Caco-2 (cell line): ENCODE data around the gene SLC6A6. TPM values are rescaled to one million over a fixed set of nuclear protein-coding genes. Genes with fewer than 3 reads are reported as not detected.

Source experiments
- BruUV-seq: library from RNA; stranded (reverse); fragments of 400-500 nt; replicated peaks from 2 replicates; lab custom pipeline; 2021; lab: Mats Ljungman, UMichigan
- CTCF ChIA-PET: fragments of 300-600 bp; sonication (Branson Sonifier 250); formaldehyde crosslinking; loops from one replicate; lab custom pipeline; 2022; ENCODE audit warnings: antibody characterized with exemption; lab: Charles Lee
- POLR2A ChIA-PET: fragments of 300-600 bp; sonication (Branson Sonifier 250); formaldehyde crosslinking; loops from one replicate; lab custom pipeline; 2022; ENCODE audit warnings: antibody characterized with exemption; lab: Charles Lee
- DNase-seq, 2 experiments: peaks; one replicate each; pipeline versions ENCODE4 v3.0.0 to v3.0.0-alpha.2; 2020 to 2022
- H3K27me3 ChIP-seq: replicated peaks from 2 replicates; pipeline ENCODE4 v1.6.0; 2011; ENCODE audit warnings: low read length; ENCODE audit not compliant: control insufficient read depth, insufficient read depth
- H3K36me3 ChIP-seq: 2 replicates; pipeline ENCODE4 v1.5.1; 2011; ENCODE audit warnings: low read length; ENCODE audit not compliant: control insufficient read depth, insufficient read depth
- H3K4me1 ChIP-seq: fragments of 250-450 bp; sonication (Bioruptor Pico); 2 replicates; pipeline ENCODE4 v1.5.1; 2020; ENCODE audit warnings: mild to moderate bottlenecking
- H3K4me3 ChIP-seq: 2 replicates; pipeline ENCODE4 v1.5.1; 2011; ENCODE audit warnings: low read depth, mild to moderate bottlenecking, control low read depth, low read length
- H3K9me3 ChIP-seq: fragments of 250-450 bp; sonication (Bioruptor Pico); 2 replicates; pipeline ENCODE4 v1.5.1; 2020; ENCODE audit warnings: mild to moderate bottlenecking, moderate library complexity
- H3K27ac Mint-ChIP-seq: one replicate; pipeline ENCODE4 v1.8.0; 2022; ENCODE audit warnings: mixed read lengths; ENCODE audit not compliant: unreplicated experiment
- H3K27me3 Mint-ChIP-seq: one replicate; pipeline ENCODE4 v1.8.0; 2022; ENCODE audit warnings: mixed read lengths; ENCODE audit not compliant: insufficient read depth, unreplicated experiment
- H3K36me3 Mint-ChIP-seq: one replicate; pipeline ENCODE4 v1.8.0; 2022; ENCODE audit warnings: mild to moderate bottlenecking, mixed read lengths; ENCODE audit not compliant: insufficient read depth, unreplicated experiment
- H3K4me1 Mint-ChIP-seq: one replicate; pipeline ENCODE4 v1.8.0; 2022; ENCODE audit warnings: low read depth, mixed read lengths; ENCODE audit not compliant: unreplicated experiment
- H3K4me3 Mint-ChIP-seq: one replicate; pipeline ENCODE4 v1.8.0; 2022; ENCODE audit warnings: mild to moderate bottlenecking, moderate library complexity, mixed read lengths; ENCODE audit not compliant: unreplicated experiment
- H3K9me3 Mint-ChIP-seq: one replicate; pipeline ENCODE4 v1.8.0; 2022; ENCODE audit warnings: mixed read lengths; ENCODE audit not compliant: unreplicated experiment
- intact Hi-C: fragments of 100-400 bp; cut with micrococcal nuclease; formaldehyde crosslinking; loops from one replicate; pipeline ENCODE4 v1.10.0; 2022; ENCODE audit not compliant: unreplicated experiment
- total RNA-seq: library from RNA; stranded (reverse); gene quantifications from 2 replicates; pipeline ENCODE4 v1.2.3, GENCODE V29; 2022
- TF ChIP-seq, protein P1 (sequence below), 2 experiments: fragments of 200-600 bp in 1 of 2; IDR thresholded peaks; 1 replicate in 1 of 2; 2 replicates in 1 of 2; pipeline versions ENCODE4 v1.5.1 to v1.8.0; 2011 to 2022; ENCODE audit warnings: antibody characterized with exemption in 1 of 2, control low read depth in 1 of 2, inconsistent platforms in 1 of 2, low read depth in 1 of 2, low read length in 1 of 2, mild to moderate bottlenecking in 1 of 2, moderate library complexity in 1 of 2; ENCODE audit not compliant: insufficient read depth in 1 of 2, severe bottlenecking in 1 of 2, unreplicated experiment in 1 of 2

The SLC6A6 gene
- total RNA-seq, 1 experiment from 2014 or later: 49.6 TPM

DNA sequence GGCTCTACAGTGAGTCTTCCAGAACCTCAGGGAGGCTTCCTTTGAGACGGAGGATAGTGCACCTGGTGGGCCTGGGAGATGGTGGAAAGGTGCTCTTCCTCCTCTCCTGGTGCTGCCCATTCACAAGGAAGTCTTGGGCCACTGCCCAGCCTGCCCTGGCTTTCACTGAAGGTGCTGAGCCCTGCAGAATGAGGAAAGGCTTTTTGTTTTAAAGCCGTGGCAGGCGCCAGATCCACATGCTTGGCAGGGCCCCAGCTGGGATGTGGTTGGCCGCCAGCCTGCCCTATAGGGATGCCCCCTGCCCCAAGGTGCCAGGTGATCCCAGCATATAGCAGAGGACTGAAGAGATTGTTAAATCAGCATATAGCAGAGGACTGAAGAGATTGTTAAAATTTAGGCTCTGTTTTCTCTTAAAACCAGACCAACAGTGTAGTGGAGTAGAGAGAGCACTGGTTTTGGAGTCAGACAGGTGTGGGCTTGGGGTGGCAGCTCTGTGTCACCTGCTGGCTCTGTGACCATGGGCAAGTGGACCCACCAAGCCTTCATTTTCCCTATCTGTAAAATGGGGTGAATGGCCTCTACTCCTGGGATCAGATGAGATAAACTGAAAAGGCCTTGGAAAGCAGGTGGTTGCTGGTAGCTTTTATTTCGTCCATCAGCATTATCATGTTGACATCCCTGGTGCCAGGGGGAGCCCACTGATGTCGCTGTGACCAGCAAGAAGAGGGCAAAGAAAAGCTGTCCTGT lies 53.3 kb downstream of the SLC6A6 start:
- DNase-seq: no peak
- intact Hi-C loops: no loop called here
- no peaks in the 10 kb centered on the region for H3K9me3 Mint-ChIP-seq
- BruUV-seq: no TSS peak
- no peak overlapping the region for H3K4me3 Mint-ChIP-seq
- no peaks in the 10 kb centered on the region for H3K4me1 Mint-ChIP-seq
- H3K27me3 Mint-ChIP-seq: no peaks in the 10 kb centered on the region
- Histone ChIP-seq H3K36me3 (peaks cover 8% of the 10 kb centered on the region), H3K27me3 (no peaks in the 10 kb centered on the region), H3K4me1 (no peaks in the 10 kb centered on the region), H3K9me3 (no peaks in the 10 kb centered on the region), H3K4me3 (no peak overlapping the region)
- ChIA-PET CTCF (no interaction called here), POLR2A (no interaction called here)
- H3K36me3 Mint-ChIP-seq: peaks cover 67% of the 10 kb centered on the region
- TF ChIP-seq, protein P1, sequence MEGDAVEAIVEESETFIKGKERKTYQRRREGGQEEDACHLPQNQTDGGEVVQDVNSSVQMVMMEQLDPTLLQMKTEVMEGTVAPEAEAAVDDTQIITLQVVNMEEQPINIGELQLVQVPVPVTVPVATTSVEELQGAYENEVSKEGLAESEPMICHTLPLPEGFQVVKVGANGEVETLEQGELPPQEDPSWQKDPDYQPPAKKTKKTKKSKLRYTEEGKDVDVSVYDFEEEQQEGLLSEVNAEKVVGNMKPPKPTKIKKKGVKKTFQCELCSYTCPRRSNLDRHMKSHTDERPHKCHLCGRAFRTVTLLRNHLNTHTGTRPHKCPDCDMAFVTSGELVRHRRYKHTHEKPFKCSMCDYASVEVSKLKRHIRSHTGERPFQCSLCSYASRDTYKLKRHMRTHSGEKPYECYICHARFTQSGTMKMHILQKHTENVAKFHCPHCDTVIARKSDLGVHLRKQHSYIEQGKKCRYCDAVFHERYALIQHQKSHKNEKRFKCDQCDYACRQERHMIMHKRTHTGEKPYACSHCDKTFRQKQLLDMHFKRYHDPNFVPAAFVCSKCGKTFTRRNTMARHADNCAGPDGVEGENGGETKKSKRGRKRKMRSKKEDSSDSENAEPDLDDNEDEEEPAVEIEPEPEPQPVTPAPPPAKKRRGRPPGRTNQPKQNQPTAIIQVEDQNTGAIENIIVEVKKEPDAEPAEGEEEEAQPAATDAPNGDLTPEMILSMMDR (IDR thresholded peaks at IDR 0.05; ENCODE audit: insufficient read depth in 1 of 2, low read depth in 1 of 2, low read length in 1 of 2, severe bottlenecking in 1 of 2, unreplicated experiment in 1 of 2): no peak
- H3K27ac Mint-ChIP-seq: no peak overlapping the region

DNA sequence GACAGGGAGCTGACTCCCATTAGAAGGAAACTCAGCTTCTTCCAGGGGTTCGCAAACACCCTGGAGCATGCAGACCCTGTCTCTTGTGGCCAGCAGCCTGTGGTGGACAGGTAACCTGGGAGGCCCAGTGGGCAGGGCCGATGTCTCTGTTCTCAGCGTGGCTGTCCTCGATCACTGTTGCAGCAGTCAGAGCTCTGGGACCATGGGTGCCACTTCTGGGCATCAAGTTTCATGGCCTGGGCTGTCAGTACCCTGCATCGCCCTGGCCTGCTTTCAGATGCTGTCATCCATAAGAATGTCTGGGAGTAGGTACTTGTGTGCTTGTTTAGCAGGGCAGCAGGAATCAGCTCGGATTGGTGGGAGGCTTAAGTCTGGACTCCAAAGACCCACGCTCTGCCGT lies 54.4 kb downstream of the SLC6A6 start:
- H3K4me3 Mint-ChIP-seq: no peak overlapping the region
- no peaks in the 10 kb centered on the region for H3K9me3 Mint-ChIP-seq
- intact Hi-C loops: no loop called here
- TF ChIP-seq, protein P1 (IDR thresholded peaks at IDR 0.05; ENCODE audit: insufficient read depth in 1 of 2, low read depth in 1 of 2, low read length in 1 of 2, severe bottlenecking in 1 of 2, unreplicated experiment in 1 of 2): no peak
- no TSS peak for BruUV-seq
- no peak overlapping the region for H3K27ac Mint-ChIP-seq
- H3K36me3 Mint-ChIP-seq: peaks cover 70% of the 10 kb centered on the region
- Histone ChIP-seq H3K4me1 (no peaks in the 10 kb centered on the region), H3K4me3 (no peak overlapping the region), H3K9me3 (no peaks in the 10 kb centered on the region), H3K27me3 (no peaks in the 10 kb centered on the region), H3K36me3 (peaks cover 8% of the 10 kb centered on the region)
- ChIA-PET CTCF (no interaction called here), POLR2A (no interaction called here)
- no peaks in the 10 kb centered on the region for H3K27me3 Mint-ChIP-seq
- no peak for DNase-seq
- no peaks in the 10 kb centered on the region for H3K4me1 Mint-ChIP-seq

DNA sequence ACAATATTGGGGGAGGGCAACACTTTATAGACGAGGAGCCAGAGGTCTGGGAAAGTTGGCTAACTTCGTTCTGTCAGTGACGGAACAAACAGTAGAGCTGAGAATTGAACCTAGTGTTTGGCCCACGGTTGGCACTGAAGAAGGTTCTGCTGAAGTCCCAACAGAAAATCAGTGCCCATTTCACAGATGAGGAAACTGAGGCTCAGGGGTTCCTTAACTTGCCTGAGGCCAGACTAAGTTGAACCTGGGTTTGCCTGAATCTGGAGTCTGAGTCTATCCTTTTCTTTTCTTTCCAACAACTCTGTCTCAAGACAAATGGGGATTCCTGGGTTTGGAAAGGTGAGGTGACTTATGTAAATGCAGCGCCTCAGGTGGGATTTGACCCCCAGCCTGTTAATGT lies 55.1 kb downstream of the SLC6A6 start:
- CTCF ChIA-PET: interaction anchor here (0.6 to 2.5 kb wide), 2 partner anchors 11 to 254 kb away, joined by 3 to 11 read pairs; no protein-coding TSS in a partner anchor
- Mint-ChIP-seq H3K27me3 (no peaks in the 10 kb centered on the region), H3K9me3 (no peaks in the 10 kb centered on the region), H3K36me3 (peaks cover 70% of the 10 kb centered on the region), H3K27ac (no peak overlapping the region), H3K4me3 (no peak overlapping the region), H3K4me1 (no peaks in the 10 kb centered on the region)
- Histone ChIP-seq H3K9me3 (no peaks in the 10 kb centered on the region), H3K4me3 (no peak overlapping the region), H3K27me3 (no peaks in the 10 kb centered on the region), H3K36me3 (peaks cover 9% of the 10 kb centered on the region), H3K4me1 (no peaks in the 10 kb centered on the region)
- POLR2A ChIA-PET: no interaction called here
- no TSS peak for BruUV-seq
- no peak for DNase-seq
- TF ChIP-seq, protein P1 (IDR thresholded peaks at IDR 0.05; ENCODE audit: insufficient read depth in 1 of 2, low read depth in 1 of 2, low read length in 1 of 2, severe bottlenecking in 1 of 2, unreplicated experiment in 1 of 2): no peak
- intact Hi-C loops: no loop called here
